ENCODE data around the gene DNAJC5.

DNA sequence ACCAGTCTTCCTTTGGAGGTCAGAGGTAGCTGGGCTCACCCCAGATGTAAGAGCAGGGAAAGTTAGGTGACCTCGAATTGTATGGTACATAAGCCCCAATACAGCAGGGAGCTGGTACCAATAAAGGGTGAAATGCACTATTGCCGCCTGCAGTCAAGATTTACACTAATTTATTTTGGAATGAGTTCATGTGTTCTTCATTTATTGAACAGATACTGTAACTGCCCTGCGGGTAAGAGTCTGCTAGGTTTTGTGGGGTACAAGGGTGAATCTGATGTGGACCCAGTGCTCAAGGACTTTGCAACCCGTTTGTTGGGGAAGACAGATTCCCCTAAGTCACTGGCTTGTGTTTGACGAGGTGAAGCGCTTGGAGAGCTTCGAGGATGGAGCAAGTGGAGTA lies 2.5 kb upstream of the DNAJC5 start:
- TF ChIP-seq, protein P1, sequence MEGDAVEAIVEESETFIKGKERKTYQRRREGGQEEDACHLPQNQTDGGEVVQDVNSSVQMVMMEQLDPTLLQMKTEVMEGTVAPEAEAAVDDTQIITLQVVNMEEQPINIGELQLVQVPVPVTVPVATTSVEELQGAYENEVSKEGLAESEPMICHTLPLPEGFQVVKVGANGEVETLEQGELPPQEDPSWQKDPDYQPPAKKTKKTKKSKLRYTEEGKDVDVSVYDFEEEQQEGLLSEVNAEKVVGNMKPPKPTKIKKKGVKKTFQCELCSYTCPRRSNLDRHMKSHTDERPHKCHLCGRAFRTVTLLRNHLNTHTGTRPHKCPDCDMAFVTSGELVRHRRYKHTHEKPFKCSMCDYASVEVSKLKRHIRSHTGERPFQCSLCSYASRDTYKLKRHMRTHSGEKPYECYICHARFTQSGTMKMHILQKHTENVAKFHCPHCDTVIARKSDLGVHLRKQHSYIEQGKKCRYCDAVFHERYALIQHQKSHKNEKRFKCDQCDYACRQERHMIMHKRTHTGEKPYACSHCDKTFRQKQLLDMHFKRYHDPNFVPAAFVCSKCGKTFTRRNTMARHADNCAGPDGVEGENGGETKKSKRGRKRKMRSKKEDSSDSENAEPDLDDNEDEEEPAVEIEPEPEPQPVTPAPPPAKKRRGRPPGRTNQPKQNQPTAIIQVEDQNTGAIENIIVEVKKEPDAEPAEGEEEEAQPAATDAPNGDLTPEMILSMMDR (IDR thresholded peaks at IDR 0.05 in 4 of 5, conservative IDR thresholded peaks at IDR 0.05 in 1 of 5) = no peak
- TF ChIP-seq POLR2A (IDR thresholded peaks at IDR 0.05) = no peak
